NCI-H69 (cell line): ENCODE measurements around the gene SLC9A9.
"Not testable (repeated sequence)": the region's sequence is repeated elsewhere in the genome, so short reads cannot be mapped to it uniquely, and the experiment has no call there.

ENCODE experiments used
- DNase-seq: peaks from one replicate; lab custom pipeline; 2025; lab: John Stamatoyannopoulos, UW

Gene SLC9A9

DNA sequence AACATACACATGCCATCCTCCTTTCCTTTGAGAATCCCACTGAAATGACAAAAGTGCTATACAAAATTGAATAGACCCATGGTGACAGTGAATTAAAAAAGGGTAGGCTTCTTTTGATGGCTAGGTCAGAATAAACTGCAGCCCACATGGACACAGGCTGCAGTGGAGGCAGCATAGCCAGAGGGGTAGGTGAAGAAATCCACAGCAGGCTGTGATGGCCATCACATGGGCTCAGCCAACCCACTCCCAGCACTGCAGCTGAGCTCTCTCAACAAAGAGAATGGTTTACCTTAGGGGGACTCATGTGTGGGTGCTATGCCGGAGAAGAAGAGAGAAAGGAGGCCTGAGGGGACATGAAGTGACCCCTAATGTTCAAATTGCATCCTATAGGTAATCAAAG, 397.6 kb downstream of the SLC9A9 start:
- DNase-seq = peak; percentile 13

DNA sequence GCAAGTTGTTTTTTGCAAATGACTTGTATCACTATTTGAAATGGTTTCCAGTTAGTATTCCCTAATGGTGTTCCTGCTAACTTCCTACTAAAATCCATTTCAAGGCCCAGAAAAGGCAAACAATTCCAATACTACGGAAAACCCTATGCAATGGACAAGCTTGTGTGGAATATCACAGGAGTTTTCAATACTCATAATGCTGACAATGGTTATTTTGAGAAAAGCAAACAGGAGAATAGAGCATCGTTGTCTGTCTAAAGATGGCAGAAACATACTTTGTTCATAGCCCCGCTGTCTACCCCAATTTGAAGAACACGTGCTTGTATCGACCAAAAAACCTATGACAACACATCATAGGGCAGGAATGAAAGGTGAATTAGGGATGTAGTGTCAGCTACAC, 400.8 kb downstream of the SLC9A9 start:
- no peak for DNase-seq

DNA sequence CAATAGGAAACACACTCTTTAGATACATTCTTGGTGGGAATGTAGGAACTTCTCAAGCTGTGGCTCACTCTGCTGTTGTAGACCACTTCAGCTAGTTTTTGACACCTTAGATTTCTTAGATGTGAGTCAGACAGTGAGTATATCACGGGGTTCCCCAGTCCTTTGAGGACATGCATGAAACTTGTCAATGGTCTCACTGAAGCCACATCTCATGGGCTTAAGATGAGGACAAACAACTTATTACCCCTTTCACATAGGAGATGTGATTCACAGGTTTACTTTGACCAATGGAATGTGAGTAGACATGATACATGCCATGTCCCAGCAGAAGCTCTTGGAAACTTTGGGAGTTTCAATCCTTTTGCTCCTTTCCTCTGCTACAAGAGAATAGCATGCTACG, 403.1 kb downstream of the SLC9A9 start:
- DNase-seq = no peak

DNA sequence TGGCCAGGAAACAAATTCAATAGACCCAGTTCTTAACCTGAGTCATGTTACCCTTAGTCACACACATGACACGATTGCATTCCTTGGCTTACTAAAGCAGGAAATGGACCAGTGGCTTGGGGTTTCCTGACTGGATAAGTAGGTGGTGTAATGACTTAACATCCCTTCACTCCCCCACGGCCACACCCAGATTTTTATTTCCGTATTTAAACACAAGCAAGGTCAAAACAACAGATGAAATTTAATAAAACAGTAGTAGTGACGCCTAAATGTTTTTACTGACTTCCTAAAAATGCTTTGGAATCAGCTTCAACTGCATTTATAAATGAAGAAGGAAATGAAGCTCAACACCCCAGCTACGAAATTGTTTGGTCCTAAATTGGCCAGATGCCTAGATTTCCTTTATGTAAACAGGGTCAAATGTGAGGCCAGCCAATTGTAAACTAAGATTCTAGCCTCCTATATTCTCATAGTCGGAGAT, 404.4 kb downstream of the SLC9A9 start:
- DNase-seq = peak; percentile 52

DNA sequence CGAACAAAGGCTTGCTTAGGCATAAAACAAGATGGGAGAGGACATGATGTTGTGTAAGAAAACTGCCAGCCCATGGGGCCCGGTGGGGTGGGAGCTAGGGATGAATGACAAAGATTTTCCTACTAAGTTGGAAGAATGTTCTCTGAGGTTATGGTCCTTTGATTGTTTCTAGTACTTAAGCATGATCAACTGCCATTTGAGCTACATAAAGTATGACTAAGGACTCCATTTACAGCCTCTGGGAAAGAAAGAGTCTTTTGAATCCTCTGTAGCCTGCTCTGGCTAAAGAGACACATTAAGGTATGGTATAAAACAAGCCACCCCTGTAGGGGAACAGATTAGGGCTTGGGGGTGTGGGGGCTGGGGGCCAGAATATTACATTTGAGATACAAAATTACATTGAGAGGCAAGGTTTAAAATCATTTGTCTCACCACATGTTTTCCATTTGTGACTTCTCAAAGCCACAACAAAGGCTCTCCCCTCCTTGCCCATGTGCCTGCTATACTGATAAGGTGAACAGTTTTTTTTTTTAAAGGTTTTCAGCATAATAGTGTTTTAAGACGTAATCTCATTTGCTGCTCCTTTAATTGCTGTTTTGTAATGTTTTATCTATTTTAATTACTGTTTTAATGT, 405.3 kb downstream of the SLC9A9 start:
- DNase-seq = no peak

DNA sequence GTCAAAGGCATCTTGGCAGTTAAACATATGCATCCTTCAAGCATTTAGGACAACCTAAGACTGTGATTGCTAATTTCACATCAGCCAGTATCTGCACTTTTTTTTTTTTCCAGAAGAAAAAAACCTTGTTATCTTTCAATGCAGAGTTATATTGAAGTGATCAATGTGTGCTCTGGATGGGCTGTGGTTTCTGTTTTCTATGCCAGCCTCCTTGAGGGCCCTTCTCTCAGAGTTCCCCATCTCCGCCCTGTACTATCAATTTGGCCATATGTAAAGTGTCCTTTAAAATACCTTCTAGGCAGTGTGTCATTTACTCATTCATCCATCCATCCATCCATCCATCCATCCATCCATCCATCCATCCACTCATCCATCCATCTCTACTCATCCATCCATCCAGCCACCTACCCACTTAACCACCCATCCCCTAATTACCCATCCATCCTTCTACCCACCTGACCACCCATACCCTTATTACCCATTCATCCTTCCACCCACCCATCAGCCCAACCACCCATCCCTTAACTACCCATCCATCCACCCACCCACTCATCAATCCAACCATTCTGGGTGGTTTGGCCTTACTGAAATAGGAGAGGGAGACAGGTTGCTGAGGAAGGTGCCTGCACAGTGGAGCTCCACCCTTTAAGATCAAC, 406.6 kb downstream of the SLC9A9 start:
- DNase-seq = no peak

DNA sequence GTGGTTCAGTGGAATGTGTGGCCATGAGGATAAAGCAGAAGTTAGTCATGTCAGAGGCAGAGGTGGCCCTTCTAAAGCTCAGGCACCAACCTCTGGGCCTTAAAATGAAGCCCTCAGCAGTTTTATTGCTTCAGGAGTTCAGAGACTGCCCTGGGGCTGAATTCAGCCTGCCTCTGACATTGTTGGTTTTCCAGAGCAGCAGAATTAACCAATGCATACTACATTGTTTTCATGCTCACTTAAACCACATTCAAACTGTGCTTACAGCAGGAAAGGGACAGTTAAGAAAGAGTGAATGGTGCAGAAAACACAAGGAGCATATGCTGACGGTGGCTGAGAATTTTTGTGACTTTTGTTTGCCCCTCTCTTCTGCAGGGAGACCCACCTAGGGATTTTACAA, 408.5 kb downstream of the SLC9A9 start:
- DNase-seq = no peak

DNA sequence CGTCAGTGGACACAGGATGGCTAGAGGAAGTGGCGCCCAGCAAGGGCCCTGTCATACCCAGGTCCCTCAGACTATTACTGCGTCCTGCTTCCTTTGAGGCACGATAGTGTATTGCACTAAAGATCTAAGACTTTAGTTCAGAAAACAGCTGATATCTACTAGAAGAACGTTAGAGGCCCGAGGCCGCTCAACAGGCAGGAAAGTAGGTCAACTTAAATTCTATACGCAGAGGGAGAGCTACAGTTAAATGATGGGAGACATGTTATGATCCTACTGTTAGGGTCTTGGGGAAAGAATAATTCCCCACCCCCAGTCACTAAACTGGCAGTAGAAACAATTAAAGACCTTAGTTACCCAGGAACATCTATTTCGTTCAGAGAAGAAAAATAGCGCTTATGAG, 410.9 kb downstream of the SLC9A9 start:
- DNase-seq = no peak

DNA sequence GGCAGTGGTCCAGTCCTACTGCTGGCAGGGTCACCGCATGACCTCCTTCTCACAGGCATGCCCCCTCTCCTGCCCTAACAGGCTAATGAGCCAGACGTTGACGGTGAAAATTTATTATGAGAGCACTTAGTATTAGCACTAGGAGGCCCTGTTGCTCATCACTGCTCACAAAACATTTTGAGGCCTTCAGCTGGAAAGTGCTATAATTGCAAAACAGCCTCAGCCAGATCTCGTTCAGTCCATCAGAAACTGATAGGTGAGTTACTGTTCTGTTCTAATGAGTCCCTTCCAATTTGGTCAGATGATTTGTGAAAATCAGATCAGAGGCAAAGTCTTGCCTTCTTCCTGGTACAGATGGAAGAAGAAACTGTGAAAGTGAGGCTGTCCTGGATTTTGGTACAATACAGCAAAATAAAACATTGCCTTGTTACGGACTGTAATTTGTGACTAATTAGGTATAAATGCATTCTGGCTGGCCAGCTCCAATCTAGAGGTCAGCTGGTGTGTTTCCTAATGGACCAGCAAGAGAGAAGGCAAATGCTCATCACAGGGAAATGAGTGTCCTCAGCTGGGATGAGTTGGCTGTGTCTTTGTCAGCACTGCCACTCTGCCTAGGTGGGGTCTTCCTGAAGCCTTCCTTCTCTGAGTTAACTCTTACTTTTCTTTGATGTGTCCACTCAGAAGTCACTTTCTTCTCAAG, 411.9 kb downstream of the SLC9A9 start:
- no peak for DNase-seq

DNA sequence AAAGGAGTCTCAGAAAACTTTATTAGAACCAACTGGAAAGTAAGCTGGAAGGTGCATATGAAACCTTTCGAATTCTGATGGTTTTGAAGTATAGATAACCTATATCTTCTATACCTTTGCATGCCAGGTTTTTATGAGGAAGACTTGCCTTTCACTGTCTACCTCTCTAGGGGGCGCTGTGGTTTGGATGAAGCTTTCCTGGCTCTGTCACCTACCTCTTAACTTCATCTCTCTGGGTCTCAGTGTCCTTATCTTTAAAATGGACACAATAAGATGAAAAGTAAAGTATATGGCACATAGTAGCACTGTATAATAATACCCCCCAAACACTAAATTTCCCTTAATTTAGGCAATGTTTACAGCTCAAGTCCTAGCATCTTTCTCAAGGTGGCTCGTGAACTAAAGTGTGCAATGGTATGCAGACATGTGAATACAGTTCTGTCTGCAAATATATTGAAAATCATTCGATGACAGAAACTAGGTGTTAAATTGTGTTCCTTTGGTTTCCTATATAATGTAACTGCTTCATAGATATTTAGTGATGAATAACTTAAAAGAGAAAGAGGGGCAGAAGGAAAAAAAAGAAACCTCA, 414.4 kb downstream of the SLC9A9 start:
- DNase-seq = peak; percentile 40

DNA sequence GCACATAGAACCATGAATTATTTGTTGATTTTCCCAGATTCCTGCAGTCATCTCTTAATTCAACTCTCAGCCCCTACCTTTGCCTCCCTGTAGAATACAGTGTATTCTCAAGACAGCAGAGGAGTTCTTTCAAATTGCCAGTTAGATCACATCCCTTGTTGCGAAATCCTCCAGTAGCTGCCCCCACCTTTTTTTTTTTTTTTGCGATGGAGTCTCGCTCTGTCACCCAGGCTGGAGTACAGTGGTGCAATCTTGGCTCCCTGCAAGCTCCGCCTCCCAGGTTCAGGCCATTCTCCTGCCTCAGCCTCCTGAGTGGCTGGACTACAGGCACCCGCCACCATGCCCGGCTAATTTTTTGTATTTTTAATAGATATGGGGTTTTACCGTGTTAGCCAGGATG, 417.0 kb downstream of the SLC9A9 start:
- DNase-seq = not testable (repeated sequence)

DNA sequence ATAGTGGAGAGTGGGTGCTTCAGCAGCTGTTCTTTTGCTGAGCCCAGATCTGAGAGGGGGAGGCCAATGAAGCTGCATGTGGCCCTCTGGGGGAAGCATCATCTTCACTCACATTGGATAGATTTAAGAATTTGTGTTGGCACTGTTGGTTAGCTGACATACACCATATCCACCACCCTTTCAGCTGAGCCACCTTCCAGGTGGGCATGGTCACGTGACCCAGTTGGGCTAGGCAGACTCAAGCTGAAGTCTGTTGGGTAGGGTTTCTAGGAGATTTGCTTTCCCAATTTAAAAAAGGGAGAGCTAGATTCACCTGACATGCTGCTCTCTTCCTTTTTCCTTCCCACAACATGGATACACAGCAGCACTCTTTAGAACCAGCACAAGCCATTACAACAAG, 417.7 kb downstream of the SLC9A9 start:
- DNase-seq = no peak

DNA sequence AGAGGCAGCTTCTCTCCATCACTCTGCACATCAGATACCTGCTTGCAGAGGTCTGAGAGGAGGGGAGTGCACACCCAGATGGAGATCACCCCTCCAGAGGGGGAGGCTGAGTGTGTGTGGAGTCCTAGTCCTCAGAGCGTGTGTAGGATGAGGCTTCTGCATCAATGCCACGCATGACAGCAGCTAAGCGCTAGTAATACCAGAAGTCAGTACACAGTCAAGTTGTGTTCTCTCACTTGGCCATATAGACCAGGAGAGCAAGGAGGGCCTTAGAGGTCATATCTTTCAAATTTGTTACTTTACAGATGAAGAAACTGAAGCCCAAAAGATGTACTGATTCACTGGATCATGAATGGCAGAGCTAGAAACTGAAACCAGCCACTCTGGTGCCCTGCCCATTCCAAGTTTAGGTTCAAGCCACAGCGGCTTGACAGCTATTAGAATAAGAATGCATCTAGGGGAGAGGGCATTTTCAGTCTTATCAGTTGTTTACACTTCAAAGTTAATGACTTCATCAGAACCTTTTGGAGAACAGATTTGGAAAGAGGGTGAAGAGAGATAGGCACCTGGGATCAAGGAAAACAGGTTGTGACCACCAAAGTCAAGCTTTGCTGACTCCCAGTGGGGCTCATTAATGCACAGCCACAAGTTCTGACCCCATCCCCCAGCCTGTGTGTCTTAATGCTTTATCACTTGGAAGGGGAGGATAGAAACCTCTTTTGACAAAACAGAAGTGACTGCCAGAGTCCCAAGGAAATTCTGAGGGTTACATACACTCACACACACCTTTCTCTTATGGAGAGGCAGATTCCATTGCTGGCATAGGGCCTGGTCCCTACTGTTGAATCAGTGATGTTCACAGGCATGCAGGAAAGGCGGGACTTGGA, 418.4 kb downstream of the SLC9A9 start:
- DNase-seq = no peak

DNA sequence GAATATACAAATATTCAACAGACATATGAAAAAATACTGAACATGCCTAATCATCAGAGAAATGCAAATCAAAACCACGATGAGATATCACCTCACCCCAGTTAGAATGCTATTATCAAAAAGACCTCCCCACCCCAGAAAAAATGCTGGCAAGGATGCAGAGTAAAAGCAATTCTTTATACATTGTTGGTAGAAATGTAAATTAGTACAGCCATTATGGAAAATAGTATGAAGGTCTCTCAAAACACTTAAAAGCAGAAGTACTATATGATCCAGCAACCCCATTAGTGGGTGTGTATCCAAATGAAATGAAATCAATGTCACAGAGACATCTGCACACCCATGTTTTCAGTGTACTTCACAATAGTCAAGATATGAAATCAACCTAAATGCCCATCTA, 420.0 kb downstream of the SLC9A9 start:
- no peak for DNase-seq

DNA sequence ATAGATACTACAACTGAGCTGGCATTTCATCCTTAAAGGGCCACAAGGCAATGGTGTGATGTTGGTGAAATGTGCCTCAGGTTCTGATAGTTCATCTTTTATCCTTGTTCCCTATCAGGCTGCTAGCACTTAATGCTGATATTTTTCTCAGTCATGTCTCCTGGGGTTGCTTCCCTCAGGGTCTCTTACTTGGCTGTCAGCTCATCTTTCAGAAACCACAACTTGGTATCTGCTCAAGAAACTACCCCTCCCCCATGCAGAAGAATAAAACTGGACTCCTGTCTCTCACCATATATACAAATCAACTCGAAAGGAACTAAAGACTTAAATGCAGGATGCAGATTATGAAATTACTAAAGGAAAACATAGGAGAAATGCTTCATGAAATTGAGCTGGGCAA, 420.6 kb downstream of the SLC9A9 start:
- DNase-seq = no peak

DNA sequence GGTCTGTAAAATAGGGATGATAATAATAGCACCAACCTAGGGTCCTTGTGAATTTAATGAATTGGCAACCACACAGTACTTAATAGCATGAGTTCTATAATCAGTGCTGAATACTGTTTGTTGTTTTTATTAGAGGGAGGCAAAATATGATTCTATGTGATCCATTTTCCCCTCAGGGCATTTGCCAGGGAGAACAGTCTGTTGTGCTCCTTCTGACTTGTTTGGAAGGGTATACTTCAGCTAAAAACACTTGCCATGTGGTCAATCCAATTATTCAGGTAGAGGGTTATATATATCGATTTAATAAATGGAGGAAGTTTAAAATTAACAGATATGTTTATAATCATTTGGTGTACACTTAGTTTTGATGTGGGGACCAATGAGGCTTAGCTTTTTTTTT, 423.4 kb downstream of the SLC9A9 start:
- no peak for DNase-seq

DNA sequence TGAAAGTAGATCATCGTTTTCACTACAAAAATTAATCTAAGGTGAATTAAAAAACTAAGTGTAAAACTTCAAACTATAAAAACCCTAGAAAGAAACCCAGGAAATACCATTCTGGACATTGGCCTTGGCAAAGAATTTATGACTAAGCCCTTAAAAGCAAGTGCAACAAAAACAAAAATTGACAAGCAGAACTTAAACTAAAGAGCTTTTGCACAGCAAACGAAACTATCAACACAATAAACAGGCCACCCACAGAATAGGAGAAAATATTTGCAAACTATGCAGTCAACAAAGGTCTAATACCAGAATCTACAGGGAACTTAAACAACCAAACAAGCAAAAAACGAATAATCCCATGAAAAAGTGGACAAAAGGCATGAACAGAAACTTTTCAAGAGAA, 426.7 kb downstream of the SLC9A9 start:
- no peak for DNase-seq

DNA sequence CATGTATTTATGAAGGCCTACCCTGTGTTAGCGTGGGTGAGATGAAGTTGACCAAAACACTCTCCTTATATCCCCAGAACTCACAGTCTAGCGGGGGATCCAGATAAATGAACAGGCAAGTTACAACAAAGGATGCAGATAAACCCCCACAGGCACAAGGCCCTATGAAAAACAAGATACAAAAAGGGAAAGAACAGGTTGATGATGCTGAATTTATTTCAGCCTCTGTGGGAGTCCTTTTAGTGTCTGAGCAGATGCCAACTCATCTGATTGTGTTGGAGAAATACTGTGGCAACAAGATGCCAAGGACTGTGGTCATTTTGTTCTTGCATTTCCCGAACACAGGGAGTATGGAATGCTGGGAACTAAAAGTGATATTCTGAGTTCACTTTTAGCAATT, 428.7 kb downstream of the SLC9A9 start:
- no peak for DNase-seq

DNA sequence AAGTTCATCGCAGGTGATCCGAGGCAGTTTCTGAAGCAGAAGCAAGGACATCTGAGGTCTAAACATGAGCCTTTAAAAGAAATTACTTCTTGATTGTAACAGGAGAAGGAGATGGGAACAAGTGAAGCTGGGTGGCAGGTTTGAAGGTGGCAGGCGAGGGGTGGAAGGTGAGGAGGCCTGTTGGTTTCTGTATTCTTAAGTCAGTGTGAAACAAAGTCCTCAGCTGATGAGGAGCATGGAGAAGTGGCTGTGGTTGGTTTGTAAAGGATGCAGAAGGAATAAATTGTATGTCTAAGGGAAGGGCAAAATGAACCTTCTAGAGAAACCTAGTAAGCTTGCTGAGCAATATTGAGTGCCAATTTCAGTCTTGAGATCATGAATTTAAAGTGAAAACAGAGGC, 429.9 kb downstream of the SLC9A9 start:
- no peak for DNase-seq

DNA sequence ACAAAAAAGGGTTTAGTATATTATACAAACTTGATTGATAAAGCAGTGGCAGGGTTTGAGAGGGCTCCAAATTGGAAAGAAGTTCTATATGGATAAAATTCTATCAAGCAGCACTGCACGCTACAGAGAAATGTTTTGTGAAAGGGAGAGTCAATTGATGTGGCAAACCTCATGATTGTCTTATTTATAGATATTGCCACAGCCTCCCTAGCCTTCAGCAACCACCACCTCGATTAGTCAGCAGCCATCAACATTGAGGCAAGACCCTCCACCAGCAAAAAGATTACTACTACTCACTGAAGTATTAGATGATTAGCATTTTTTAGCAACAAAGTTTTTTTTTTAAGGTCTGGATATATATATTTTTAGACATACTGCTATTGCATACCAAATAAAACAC, 432.0 kb downstream of the SLC9A9 start:
- DNase-seq = no peak

DNA sequence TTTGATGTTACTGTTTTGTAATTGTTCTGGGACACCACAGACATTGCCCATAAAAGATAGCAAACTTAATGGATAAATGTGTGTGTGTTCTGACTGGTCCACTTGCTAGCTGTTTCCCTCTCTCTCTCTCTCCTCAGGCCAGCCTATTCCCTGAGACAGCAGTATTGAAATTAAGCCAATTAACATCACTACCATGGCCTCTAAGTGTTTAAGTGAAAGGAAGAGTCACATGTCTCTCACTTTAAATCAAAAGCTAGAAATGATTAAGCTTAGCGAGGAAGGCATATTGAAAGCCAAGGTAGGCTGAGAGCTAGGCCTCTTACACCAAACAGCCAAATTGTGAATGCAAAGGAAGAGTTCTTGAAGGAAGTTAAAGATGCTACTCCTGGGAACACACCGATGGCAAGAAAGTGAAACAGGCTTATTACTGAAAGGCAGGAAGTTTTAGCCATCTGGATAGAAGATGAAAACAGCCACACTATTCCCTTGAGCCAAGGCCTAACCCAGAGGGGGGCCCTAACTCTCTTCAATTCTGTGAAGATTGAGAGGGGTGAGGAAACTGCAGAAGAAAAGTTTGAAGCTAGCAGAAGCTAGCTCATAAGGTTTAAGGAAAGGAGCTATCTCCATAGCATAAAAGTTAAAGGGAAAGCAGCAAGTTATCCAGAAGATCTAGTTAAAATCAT, 433.6 kb downstream of the SLC9A9 start:
- no peak for DNase-seq
